A673 (cell line): Measurements from ENCODE around the gene SAMSN1.

Experiments
- CTCF ChIP-seq: fragments of 300-800, 200-600 bp; sonication (generic); conservative IDR thresholded peaks from 2 replicates; pipeline ENCODE4 v1.5.1; 2017; ENCODE audit warnings: low read depth, mild to moderate bottlenecking, antibody characterized with exemption, low read length, moderate library complexity, mixed read lengths
- EZH2 ChIP-seq: fragments of 200-600 bp; sonication (generic); IDR thresholded peaks from 2 replicates; pipeline ENCODE4 v1.6.1; 2017; ENCODE audit warnings: borderline replicate concordance, low read depth, mild to moderate bottlenecking, mixed read lengths, antibody characterized with exemption, low read length; ENCODE audit not compliant: poor library complexity, severe bottlenecking

DNA sequence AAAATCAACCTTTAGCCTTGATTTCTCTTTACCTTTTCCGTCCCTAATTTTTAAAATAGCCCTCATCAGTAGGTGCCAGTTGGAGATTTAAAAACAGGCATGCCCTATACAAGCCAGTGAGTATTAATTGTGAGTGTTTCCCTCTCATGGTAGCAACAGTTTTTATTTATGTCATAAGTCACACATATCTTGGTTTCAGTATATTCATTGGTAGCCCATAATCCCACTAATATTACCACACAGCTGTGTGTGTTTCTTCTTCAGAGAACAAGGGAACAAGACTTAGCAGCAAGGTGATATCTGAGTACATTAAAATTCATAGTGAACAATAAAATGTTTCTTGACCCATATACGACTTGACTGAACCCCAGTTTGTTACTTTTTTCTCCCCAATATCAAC, 94.6 kb downstream of the SAMSN1 start:
- TF ChIP-seq CTCF (no peak), EZH2 (no peak)
